Ishikawa (cell line): Measurements from ENCODE around the gene MR1.

Experiments
- CEBPB ChIP-seq: IDR thresholded peaks from 2 replicates; pipeline ENCODE4 v1.6.1; 2012
- CREB1 ChIP-seq: IDR thresholded peaks from 2 replicates; pipeline ENCODE4 v1.6.1; 2012; ENCODE audit warnings: low read depth
- EGR1 ChIP-seq: IDR thresholded peaks from 2 replicates; pipeline ENCODE4 v1.6.1; 2012
- EP300 ChIP-seq: IDR thresholded peaks from 2 replicates; pipeline ENCODE4 v1.6.1; 2012; ENCODE audit warnings: borderline replicate concordance
- FOXM1 ChIP-seq: IDR thresholded peaks from 2 replicates; pipeline ENCODE4 v1.6.1; 2012; ENCODE audit warnings: low read depth, borderline replicate concordance
- RAD21 ChIP-seq: IDR thresholded peaks from 2 replicates; pipeline ENCODE4 v1.6.1; 2012; ENCODE audit warnings: low read depth
- REST ChIP-seq: IDR thresholded peaks from 2 replicates; pipeline ENCODE4 v1.6.1; 2012; ENCODE audit warnings: low read depth, mild to moderate bottlenecking
- TAF1 ChIP-seq: IDR thresholded peaks from 2 replicates; pipeline ENCODE4 v1.6.1; 2012; ENCODE audit warnings: low read depth, mild to moderate bottlenecking
- YY1 ChIP-seq: IDR thresholded peaks from 2 replicates; pipeline ENCODE4 v1.6.1; 2012; ENCODE audit warnings: low read depth
- ZBTB7A ChIP-seq: IDR thresholded peaks from 2 replicates; pipeline ENCODE4 v1.6.1; 2012; ENCODE audit warnings: low read depth
- TF ChIP-seq, protein P1 (sequence below): IDR thresholded peaks from 2 replicates; pipeline ENCODE4 v1.6.1; 2012

DNA sequence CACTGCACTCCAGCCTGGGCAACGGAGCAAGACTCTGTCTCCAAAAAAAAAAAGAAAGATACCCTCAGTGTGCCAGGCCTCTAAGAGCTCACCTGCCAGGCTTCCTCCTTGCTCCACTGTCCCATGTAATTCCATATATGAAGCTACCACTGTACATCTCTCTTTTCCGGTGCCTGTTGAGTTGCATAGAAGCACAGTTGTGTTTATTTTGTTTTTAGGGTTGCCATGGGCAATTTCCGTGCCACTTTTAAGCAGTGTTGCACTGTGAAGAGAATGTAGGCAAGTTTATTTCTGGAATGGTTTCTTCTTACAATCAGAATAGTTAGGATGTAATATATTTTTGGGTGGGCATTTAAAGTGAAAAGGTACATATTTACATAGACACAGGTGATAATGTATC lies 23.3 kb downstream of the MR1 start:
- TF ChIP-seq EGR1 (no peak), EP300 (no peak), TAF1 (no peak), CEBPB (no peak), REST (no peak), YY1 (no peak), FOXM1 (no peak), RAD21 (no peak), ZBTB7A (no peak), CREB1 (no peak)
- TF ChIP-seq, protein P1, sequence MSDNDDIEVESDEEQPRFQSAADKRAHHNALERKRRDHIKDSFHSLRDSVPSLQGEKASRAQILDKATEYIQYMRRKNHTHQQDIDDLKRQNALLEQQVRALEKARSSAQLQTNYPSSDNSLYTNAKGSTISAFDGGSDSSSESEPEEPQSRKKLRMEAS = no peak
